Measurements from ENCODE around the gene DHRS4. TPM values are rescaled to one million over a fixed set of nuclear protein-coding genes. Genes with fewer than 3 reads are reported as not detected.
"Not testable (repeated sequence)": the region's sequence is repeated elsewhere in the genome, so short reads cannot be mapped to it uniquely, and the experiment has no call there.

The DHRS4 gene
- total RNA-seq, 2 experiments from 2014 or later, result 20.8 to 22.5 TPM

DNA sequence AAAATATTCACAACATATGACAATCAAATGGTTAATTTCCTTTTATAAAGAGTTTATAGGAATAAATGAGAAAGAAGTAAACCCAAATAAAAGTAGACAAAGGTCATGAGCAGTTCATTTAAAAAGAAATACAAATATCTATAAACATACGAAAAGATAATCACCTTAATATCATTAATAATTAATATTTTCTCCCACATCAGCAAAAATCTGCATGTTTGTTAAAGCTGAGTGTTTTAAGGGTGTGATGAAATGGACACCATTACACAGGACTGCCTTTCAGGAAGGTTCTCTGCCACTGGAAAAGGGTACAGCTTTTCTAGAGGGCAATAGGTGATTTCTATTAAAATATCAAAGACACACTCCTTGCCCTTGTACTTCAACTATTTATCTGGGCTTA is 14.7 kb upstream of the DHRS4 start:
- ChIA-PET POLR2A (no interaction called here), CTCF (no interaction called here)

DNA sequence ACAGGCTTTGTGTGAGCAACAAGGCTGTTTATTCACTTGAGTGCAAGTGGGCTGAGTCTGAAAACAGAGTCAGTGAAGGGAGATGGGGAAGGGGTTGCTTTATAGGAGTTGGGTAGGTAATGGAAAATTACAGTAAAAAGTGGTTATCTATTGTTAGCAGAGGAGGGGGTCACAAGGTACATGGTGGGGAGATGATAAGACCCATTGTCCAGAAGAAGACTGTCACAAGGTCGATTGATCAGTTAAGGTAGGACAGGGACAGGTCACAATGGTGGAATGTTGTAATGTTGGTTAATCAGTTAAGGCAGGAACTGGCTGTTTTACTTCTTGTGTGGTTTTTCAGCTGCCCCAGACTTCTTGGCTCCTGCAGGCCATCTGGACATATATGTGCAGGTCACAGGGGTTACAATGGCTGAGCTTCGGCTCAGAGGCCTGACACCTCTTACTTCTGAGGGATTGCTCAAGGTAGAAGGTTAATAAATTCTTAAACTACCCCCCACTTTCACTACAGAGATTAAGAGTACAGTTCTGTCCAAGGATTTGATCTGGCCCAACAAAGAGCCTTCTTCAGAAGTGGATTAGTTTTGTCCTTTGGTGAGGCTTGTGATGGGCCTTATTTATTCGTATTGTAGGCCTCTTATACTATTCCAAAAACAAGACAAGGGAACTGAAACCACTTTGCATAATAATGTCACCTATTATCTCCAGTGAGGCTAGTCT is 13.8 kb upstream of the DHRS4 start:
- POLR2A ChIA-PET, result no interaction called here
- CTCF ChIA-PET, result no interaction called here

DNA sequence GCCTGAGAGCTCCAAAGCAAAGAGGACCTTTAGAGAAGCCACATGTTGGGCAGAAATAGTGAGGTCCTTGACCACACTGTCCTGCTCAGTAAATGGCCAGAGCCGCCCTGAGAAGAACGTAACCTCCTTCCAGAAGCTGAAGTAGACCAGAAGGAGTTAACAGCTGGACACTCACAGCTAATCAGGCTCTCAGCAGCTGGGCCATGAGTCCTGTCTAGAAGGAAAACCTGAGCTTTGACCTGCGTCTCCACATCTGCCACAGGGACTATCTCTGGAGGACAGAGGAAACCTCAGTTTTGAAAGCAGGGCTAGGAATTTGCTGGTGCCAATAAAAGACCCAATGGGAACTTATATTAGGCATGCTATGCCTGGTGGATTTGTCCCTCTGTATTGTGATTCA is 12.3 kb upstream of the DHRS4 start:
- ChIA-PET POLR2A (no interaction called here), CTCF (interaction anchor here (1.2 kb wide), 1 partner anchor 31 kb away, joined by 3 read pairs; no protein-coding TSS in a partner anchor)

DNA sequence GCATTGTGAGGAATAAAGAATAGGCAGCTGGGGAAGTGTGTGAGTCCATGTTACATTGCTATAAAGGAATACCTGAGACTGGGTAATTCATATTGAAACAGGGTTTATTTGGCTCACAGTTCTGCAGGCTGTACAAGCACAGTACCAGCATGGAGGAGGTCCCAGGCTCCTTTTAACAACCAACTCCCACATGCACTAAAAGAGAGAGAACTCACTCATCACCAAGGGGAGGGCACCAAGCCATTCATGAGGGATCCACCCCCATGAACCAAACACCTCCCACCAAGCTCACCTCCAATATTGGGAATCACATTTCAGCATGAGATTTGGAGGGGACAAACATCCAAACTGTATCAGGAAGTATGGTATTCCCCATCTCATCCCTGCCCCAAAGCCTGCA is 11.9 kb upstream of the DHRS4 start:
- CTCF ChIA-PET, result interaction anchor here (1.2 kb wide), 1 partner anchor 31 kb away, joined by 3 read pairs; no protein-coding TSS in a partner anchor
- POLR2A ChIA-PET, result no interaction called here

DNA sequence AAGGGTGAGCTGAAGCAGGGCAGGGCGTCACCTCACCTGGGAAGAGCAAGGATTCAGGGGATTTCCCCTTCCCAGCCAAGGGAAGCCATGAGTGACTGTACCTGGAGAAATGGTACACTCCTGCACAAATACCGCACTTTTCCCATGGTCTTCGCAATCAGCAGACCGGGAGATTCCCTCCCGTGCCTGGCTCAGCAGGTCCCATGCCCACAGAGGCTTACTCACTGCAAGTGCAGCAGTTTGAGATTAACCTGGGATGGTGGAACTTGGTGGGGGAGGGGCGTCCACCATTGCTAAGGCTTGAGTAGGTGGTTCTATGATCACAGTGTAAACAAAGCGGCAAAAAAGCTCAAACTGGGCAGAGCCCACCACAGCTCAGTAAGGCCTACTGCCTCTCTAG is 11.0 kb upstream of the DHRS4 start:
- POLR2A ChIA-PET, result no interaction called here
- CTCF ChIA-PET, result no interaction called here

- CTCF ChIA-PET, POLR2A ChIA-PET: not testable (repeated sequence)
These were observed 4.5 kb upstream of the DHRS4 start for GRCh38 chr14:23949069-23949468.

GRCh38 chr14:23950411-23951135 is 3.0 kb upstream of the DHRS4 start:
- ChIA-PET POLR2A (no interaction called here), CTCF (no interaction called here)

GRCh38 chr14:23951136-23951466 is 2.5 kb upstream of the DHRS4 start:
- POLR2A ChIA-PET, CTCF ChIA-PET: not testable (repeated sequence)

GRCh38 chr14:23951590-23952201 is 1.9 kb upstream of the DHRS4 start:
- ChIA-PET POLR2A (no interaction called here), CTCF (interaction anchor here (0.7 kb wide), 1 partner anchor 22 kb away, joined by 3 read pairs; no protein-coding TSS in a partner anchor)

- CTCF ChIA-PET, result interaction anchor here (0.6 to 1.6 kb wide), 3 partner anchors 88 to 383 kb away, joined by 3 read pairs; no protein-coding TSS in a partner anchor
- POLR2A ChIA-PET, result not testable (repeated sequence)
These were observed 480 bp upstream of the DHRS4 start for GRCh38 chr14:23953116-23953463.

DNA sequence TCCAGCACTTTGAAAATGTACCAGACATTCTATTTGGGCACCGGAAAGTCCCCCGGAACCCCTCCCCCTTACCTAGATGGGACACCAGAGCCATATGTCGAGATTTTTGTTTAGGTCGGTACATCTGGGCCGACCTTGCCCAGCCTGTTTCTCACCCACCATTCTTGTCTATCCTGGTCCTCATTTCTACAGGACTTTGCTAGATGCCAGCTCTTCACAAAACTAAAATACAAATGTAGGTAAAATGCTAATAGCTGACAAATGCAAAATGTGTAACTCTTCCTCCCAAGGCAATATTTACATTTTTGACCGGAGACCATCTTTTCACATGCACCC is 677 bp downstream of the DHRS4 start:
- CTCF ChIA-PET, result interaction anchor here (1.2 to 1.6 kb wide), 2 partner anchors 87 to 322 kb away, joined by 3 read pairs; no protein-coding TSS in a partner anchor
- POLR2A ChIA-PET, result not testable (repeated sequence)

DNA sequence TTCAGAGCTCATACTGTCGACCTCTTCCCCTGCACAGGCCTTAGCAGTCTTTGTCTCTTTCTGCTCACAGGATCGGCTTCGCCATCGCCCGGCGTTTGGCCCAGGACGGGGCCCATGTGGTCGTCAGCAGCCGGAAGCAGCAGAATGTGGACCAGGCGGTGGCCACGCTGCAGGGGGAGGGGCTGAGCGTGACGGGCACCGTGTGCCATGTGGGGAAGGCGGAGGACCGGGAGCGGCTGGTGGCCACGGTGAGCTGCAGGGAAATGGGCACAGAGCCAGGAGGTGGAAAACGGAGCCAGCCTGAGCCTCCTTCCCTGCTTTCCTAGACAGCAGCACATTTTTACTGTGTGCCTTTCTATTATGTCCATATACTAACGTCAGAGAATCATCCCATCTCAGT is 1.4 kb downstream of the DHRS4 start:
- POLR2A ChIA-PET, result not testable (repeated sequence)

GRCh38 chr14:23955811-23956210 is 2.2 kb downstream of the DHRS4 start:
- CTCF ChIA-PET, POLR2A ChIA-PET: not testable (repeated sequence)

More for the DNA sequence above, 1.4 kb downstream of the DHRS4 start:
- CTCF ChIA-PET, result interaction anchor here (1.2 kb wide), 1 partner anchor 322 kb away, joined by 3 read pairs; no protein-coding TSS in a partner anchor

GRCh38 chr14:23957913-23958569 is 4.5 kb downstream of the DHRS4 start:
- POLR2A ChIA-PET, CTCF ChIA-PET: not testable (repeated sequence)

DNA sequence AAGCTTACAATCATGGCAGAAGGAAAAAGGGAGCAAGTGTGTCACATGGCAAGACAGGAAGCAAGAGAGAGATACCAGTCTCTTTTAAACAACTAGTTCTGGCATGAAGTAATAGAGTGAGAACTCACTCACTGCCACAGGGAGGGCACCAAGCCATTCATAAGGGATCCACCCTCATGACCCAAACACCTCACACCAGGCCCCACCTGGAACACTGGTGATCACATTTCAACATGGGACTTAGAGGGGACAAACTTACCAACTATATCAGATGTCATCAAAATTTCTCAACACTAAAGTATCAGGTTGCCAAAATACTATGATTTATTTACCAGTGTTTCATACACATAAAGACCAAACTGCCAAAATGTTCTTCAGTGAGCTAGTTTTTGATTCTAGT is 7.3 kb downstream of the DHRS4 start:
- CTCF ChIA-PET, POLR2A ChIA-PET: not testable (repeated sequence)

DNA sequence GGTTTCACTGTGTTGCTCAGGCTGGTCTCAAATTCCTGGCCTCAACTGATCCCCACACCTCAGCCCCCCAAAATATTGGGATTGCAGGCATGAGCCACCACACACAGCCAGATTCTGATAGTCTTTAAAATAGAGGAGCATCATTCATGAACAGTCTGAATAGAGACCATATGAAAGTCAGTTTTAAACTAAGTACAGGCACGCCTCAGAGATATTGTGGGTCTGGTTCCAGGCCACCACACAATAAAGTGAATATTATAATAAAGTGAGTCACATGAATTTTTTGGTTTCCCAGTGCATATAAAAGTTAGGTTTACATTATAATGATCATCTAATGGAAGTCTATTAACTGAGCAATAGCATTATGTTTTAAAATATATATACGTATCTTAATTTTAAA is 8.1 kb downstream of the DHRS4 start:
- CTCF ChIA-PET, POLR2A ChIA-PET: not testable (repeated sequence)

DNA sequence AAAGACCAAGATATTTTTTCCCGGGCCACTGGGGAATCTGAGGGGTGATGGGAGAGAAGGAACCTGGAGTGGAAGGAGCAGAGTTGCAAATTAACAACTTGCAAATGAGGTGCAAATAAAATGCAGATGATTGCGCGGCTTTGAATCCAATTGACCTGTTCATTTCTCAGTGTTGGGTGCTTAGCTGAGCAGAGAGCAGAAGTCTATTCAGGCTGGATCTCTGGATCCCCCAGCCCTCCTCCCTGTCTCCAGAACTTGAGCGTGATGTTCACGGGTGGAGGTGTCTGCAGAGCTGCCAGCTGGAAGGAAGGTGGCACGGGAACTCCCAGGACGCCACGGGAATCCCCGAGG is 15.5 kb downstream of the DHRS4 start:
- POLR2A ChIA-PET, CTCF ChIA-PET: not testable (repeated sequence)

GRCh38 chr14:23969481-23970282 is 16.1 kb downstream of the DHRS4 start:
- CTCF ChIA-PET, POLR2A ChIA-PET: not testable (repeated sequence)

GRCh38 chr14:23970283-23970659 is 16.7 kb downstream of the DHRS4 start:
- CTCF ChIA-PET, POLR2A ChIA-PET: not testable (repeated sequence)

DNA sequence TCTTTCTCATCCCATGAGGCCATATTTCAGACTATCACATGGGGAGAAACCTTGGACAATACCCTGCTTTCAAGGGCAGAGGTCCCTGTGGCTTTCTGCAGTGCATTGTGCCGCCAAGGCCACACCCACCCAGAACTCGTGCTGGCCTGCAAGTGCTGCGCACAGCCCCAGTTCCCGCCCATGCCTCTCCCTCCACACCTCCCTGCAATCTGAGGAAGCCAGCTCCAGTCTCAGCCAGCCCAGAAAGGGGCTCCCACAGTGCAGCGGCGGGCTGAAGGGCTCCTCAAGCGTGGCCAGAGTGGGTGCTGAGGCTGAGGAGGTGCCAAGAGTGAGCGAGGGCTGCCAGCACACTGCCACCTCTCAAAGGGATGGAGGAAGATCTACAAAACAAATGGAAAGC is 19.6 kb downstream of the DHRS4 start:
- CTCF ChIA-PET, POLR2A ChIA-PET: not testable (repeated sequence)

Data from activated CD8-positive, alpha-beta memory T cell treated with anti-CD3 and anti-CD28 coated beads for 36 hours (primary cell).